HL-60 (cell line): ENCODE results near the gene PPP1R9A.

Experiments used
- DNase-seq, 2 experiments: peaks; one replicate each; pipeline ENCODE4 v3.0.0-alpha.2; 2010 to 2020; ENCODE audit warnings: low read depth in 1 of 2, low spot score in 1 of 2
- H3K27ac ChIP-seq: fragments of 250-450 bp; sonication (Bioruptor Pico); replicated peaks from 2 replicates; pipeline ENCODE4 v1.5.1; 2020; ENCODE audit warnings: mild to moderate bottlenecking, moderate library complexity
- H3K27me3 ChIP-seq: fragments of 250-450 bp; sonication (Bioruptor Pico); 2 replicates; pipeline ENCODE4 v1.5.1; 2021; ENCODE audit warnings: mild to moderate bottlenecking, moderate library complexity; ENCODE audit not compliant: insufficient read depth, poor library complexity, severe bottlenecking
- H3K4me3 ChIP-seq: replicated peaks from 2 replicates; pipeline ENCODE4 v1.5.1; 2011; ENCODE audit warnings: mild to moderate bottlenecking, control low read depth, low read length; ENCODE audit not compliant: insufficient read depth
- GABPA ChIP-seq: IDR thresholded peaks from 2 replicates; pipeline ENCODE4 v1.6.1; 2012; ENCODE audit warnings: low read depth
- POLR2AphosphoS5 ChIP-seq: IDR thresholded peaks from 2 replicates; pipeline ENCODE4 v1.6.1; 2012; ENCODE audit warnings: low read depth
- SPI1 ChIP-seq: IDR thresholded peaks from 2 replicates; pipeline ENCODE4 v1.6.1; 2012; ENCODE audit warnings: low read depth, mild to moderate bottlenecking, borderline replicate concordance
- TF ChIP-seq, protein P1 (sequence below): IDR thresholded peaks from one replicate; pipeline ENCODE4 v1.5.1; 2011; ENCODE audit warnings: low read length, control low read depth, inconsistent platforms; ENCODE audit not compliant: insufficient read depth
- TF ChIP-seq, protein P2 (sequence below): IDR thresholded peaks from 2 replicates; pipeline ENCODE4 v1.6.1; 2012; ENCODE audit warnings: low read depth; ENCODE audit not compliant: insufficient replicate concordance

PPP1R9A gene

DNA sequence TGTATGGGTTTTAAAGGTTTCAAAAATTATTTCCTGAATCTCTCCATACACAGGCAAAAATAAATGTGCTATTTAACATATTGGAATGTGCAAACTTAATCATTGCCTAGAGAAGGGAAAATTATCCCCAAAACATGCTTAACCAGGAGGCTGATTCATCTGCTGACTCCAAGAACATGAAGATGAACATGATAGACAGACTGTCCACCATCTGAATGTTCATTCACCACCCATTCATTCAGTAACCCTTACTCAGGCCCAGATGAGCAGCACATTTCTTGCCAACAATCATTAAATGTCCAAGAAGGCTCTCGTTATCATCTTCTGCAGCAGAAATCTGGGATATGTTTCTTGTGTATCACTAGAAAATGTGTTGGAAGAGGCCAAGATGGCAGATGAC lies 110.6 kb downstream of the PPP1R9A start:
- TF ChIP-seq POLR2AphosphoS5, result no peak
- TF ChIP-seq, protein P1, sequence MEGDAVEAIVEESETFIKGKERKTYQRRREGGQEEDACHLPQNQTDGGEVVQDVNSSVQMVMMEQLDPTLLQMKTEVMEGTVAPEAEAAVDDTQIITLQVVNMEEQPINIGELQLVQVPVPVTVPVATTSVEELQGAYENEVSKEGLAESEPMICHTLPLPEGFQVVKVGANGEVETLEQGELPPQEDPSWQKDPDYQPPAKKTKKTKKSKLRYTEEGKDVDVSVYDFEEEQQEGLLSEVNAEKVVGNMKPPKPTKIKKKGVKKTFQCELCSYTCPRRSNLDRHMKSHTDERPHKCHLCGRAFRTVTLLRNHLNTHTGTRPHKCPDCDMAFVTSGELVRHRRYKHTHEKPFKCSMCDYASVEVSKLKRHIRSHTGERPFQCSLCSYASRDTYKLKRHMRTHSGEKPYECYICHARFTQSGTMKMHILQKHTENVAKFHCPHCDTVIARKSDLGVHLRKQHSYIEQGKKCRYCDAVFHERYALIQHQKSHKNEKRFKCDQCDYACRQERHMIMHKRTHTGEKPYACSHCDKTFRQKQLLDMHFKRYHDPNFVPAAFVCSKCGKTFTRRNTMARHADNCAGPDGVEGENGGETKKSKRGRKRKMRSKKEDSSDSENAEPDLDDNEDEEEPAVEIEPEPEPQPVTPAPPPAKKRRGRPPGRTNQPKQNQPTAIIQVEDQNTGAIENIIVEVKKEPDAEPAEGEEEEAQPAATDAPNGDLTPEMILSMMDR, result no peak
- Histone ChIP-seq H3K27me3 (no peaks in the 10 kb centered on the region), H3K4me3 (no peak overlapping the region), H3K27ac (no peak overlapping the region)
- no peak for DNase-seq

DNA sequence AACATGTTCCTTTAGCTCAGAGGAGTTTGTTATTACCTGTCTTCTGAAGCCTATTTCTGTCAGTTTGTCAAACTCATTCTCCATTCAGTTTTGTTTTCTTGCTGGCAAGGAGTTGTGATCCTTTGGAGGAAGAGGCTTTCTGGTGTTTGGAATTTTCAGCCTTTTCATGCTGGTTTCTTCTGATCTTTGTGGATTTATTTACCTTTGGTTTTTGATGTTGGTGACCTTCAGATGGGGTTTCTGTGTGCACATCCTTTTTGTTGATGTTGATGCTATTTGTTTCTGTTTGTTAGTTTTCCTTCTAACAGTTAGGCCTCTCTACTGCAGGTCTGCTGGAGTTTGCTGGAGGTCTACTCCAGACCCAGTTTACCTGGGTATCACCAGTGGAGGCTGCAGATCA lies 118.6 kb downstream of the PPP1R9A start:
- no peaks in the 10 kb centered on the region for H3K27me3 ChIP-seq
- no peak for DNase-seq
- H3K4me3 ChIP-seq, result no peak overlapping the region
- no peak for TF ChIP-seq GABPA
- TF ChIP-seq, protein P2, sequence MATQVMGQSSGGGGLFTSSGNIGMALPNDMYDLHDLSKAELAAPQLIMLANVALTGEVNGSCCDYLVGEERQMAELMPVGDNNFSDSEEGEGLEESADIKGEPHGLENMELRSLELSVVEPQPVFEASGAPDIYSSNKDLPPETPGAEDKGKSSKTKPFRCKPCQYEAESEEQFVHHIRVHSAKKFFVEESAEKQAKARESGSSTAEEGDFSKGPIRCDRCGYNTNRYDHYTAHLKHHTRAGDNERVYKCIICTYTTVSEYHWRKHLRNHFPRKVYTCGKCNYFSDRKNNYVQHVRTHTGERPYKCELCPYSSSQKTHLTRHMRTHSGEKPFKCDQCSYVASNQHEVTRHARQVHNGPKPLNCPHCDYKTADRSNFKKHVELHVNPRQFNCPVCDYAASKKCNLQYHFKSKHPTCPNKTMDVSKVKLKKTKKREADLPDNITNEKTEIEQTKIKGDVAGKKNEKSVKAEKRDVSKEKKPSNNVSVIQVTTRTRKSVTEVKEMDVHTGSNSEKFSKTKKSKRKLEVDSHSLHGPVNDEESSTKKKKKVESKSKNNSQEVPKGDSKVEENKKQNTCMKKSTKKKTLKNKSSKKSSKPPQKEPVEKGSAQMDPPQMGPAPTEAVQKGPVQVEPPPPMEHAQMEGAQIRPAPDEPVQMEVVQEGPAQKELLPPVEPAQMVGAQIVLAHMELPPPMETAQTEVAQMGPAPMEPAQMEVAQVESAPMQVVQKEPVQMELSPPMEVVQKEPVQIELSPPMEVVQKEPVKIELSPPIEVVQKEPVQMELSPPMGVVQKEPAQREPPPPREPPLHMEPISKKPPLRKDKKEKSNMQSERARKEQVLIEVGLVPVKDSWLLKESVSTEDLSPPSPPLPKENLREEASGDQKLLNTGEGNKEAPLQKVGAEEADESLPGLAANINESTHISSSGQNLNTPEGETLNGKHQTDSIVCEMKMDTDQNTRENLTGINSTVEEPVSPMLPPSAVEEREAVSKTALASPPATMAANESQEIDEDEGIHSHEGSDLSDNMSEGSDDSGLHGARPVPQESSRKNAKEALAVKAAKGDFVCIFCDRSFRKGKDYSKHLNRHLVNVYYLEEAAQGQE, result no peak
- TF ChIP-seq, protein P1, result no peak
- TF ChIP-seq SPI1, result no peak
- no peak for TF ChIP-seq POLR2AphosphoS5
- H3K27ac ChIP-seq, result no peak overlapping the region

DNA sequence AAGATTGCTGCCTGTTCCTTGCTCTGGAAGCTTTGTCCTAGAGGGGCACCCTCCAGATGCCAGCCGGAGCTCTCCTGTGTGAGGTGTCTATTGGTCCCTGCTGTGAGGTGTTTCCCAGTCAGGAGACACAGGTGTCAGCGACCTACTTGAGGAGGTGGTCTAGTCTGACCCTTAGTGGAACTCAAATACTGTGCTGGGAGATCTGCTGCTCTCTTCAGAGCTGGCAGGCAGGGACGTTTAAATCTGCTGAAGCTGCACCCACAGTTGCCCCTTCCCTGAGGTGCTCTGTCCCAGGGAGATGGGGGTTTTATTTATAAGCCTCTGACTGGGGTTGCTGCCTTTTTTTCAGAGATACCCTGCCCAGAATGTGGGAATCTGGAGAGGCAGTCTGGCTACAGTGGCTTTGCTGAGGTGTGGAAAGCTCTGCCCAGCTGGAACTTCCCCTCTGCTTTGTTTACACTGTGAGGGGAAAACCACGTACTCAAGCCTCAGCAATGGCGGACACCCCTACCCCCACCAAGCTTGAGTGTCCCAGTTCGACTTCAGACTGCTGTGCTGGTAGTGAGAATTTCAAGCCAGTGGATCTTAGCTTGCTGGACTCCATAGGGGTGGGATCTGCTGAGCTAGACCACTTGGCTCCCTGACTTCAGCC lies 119.2 kb downstream of the PPP1R9A start:
- no peak overlapping the region for H3K27ac ChIP-seq
- no peak overlapping the region for H3K4me3 ChIP-seq
- no peak for DNase-seq
- H3K27me3 ChIP-seq, result no peaks in the 10 kb centered on the region
- TF ChIP-seq, protein P2, result no peak
- no peak for TF ChIP-seq GABPA
- no peak for TF ChIP-seq SPI1
- no peak for TF ChIP-seq POLR2AphosphoS5
- TF ChIP-seq, protein P1, result no peak

DNA sequence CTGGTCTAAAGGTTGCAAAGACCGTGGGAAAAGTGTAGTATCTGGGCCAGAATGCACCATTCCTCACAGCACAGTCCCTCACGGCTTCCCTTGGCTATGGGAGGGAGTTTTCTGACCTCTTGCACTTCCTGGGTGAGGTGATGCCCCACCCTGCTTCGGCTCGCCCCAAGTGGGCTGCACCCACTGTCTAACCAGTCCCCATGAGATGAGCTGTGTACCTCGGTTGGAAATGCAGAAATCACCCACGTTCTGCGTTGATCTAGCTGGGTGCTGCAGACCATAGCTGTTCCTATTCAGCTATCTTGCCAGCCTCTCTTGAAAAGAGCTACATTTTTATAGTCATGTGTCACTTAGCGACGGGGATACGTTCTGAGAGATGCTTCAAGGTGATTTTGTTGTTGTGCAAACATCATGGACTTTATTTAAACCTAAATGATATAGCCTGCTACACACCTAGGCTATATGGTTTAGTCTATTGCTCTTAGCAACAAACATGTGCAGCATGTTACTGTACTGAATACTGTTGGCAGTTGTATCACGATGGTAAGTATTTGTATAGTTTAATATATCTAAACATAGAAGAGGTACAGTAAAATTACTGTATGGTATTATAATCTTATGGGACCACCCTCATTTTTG lies 120.0 kb downstream of the PPP1R9A start:
- Histone ChIP-seq H3K27ac (no peak overlapping the region), H3K4me3 (no peak overlapping the region), H3K27me3 (no peaks in the 10 kb centered on the region)
- DNase-seq, result no peak
- TF ChIP-seq SPI1 (no peak), GABPA (no peak), POLR2AphosphoS5 (no peak)
- TF ChIP-seq, protein P2, result no peak
- TF ChIP-seq, protein P1, result no peak
